ENCODE data around the gene SMIM27.

DNA sequence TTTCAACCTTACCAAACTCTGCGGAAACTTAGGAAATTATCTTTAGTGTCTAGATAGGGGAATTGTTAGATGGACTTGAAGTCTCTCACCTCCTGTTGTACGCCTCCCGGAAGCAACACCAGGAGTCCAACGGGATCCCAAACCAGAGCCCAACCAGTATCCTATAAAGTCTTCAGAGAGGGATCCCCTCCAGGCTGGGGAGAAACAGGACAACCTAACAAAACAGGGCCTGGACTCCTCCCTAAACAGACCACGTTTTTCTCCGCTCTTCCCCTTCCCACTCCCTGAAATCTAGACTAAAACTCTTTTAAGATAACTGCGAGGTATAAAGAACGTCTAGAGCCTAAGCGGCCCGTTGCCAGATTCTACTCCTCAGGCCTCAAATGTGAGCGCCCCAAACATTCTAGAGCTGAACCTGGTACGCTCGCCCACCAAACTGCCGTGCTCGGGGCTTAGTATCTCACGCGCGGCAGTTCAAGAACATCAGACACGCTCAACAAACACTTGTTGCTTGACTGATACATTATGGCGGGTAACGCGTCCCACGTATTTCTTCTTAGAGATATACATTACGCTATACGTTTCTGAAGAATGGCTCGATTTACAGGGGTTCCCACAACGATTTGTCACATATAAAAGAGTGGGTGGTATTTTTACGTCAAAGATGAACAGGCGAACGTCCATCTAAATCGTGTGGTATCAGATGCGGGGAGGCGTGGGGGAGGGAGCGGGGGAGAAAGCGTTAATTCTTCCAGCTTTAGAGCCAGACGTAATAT is 663 bp upstream of the SMIM27 start:
- TF ChIP-seq CTCF (IDR thresholded peaks at IDR 0.05) (no peak), POLR2A (IDR thresholded peaks at IDR 0.05) (no peak)

Measured in esophagus squamous epithelium (tissue), 4 donors.